GM23338 (cell line): ENCODE results near the gene SH3RF3. TPM values are rescaled to one million over a fixed set of nuclear protein-coding genes. Genes with fewer than 3 reads are reported as not detected.

ENCODE experiments used
- ATAC-seq: fragments of 200-7000 bp; cut with Tn5 transposase; 3 replicates; pipeline ENCODE4 v1.9.1; 2020
- DNase-seq: peaks from one replicate; pipeline ENCODE4 v3.0.0-alpha.2; 2015; ENCODE audit warnings: low spot score
- H2AFZ ChIP-seq: fragments of 200-600 bp; sonication (generic); 2 replicates; pipeline ENCODE4 v1.8.0; 2016; ENCODE audit warnings: antibody characterized with exemption, mild to moderate bottlenecking, moderate library complexity
- H3F3A ChIP-seq: fragments of 200-600 bp; sonication (generic); replicated peaks from 2 replicates; pipeline ENCODE4 v1.8.0; 2017; ENCODE audit warnings: antibody characterized with exemption, mixed run types, low read depth
- H3K27ac ChIP-seq: fragments of 200-600 bp; sonication (generic); 2 replicates; pipeline ENCODE4 v1.6.1; 2016; ENCODE audit warnings: low read depth
- H3K27me3 ChIP-seq: fragments of 200-600 bp; sonication (generic); 2 replicates; pipeline ENCODE4 v1.8.0; 2016; ENCODE audit warnings: mild to moderate bottlenecking, mixed run types, moderate library complexity; ENCODE audit not compliant: insufficient read depth
- H3K36me3 ChIP-seq: fragments of 200-600 bp; sonication (generic); 2 replicates; pipeline ENCODE4 v1.8.0; 2016; ENCODE audit warnings: mild to moderate bottlenecking; ENCODE audit not compliant: insufficient read depth
- H3K4me1 ChIP-seq: fragments of 200-600 bp; sonication (generic); 2 replicates; pipeline ENCODE4 v1.8.0; 2016; ENCODE audit warnings: mild to moderate bottlenecking, moderate library complexity; ENCODE audit not compliant: insufficient read depth
- H3K4me2 ChIP-seq: fragments of 200-600 bp; sonication (generic); 2 replicates; pipeline ENCODE4 v1.7.1; 2017; ENCODE audit warnings: mixed run types
- H3K4me3 ChIP-seq: fragments of 200-600 bp; sonication (generic); 2 replicates; pipeline ENCODE4 v1.6.1; 2016; ENCODE audit warnings: mixed run types
- H3K79me2 ChIP-seq: fragments of 200-600 bp; sonication (generic); replicated peaks from 2 replicates; pipeline ENCODE4 v1.8.0; 2017; ENCODE audit warnings: mild to moderate bottlenecking; ENCODE audit not compliant: insufficient read depth
- H3K9me2 ChIP-seq: fragments of 200-600 bp; sonication (generic); 2 replicates; pipeline ENCODE4 v1.8.0; 2017; ENCODE audit not compliant: insufficient read depth
- H4K20me1 ChIP-seq: fragments of 200-600 bp; sonication (generic); replicated peaks from 2 replicates; pipeline ENCODE4 v1.8.0; 2017; ENCODE audit warnings: mild to moderate bottlenecking; ENCODE audit not compliant: insufficient read depth
- H3K27ac Mint-ChIP-seq: 2 replicates; pipeline ENCODE4 v1.8.0; 2020; ENCODE audit warnings: inconsistent platforms, mild to moderate bottlenecking, moderate library complexity, mixed read lengths
- H3K27me3 Mint-ChIP-seq: 3 replicates; pipeline ENCODE4 v1.8.0; 2022; ENCODE audit warnings: low read depth, mild to moderate bottlenecking, moderate library complexity, mixed read lengths, inconsistent platforms; ENCODE audit not compliant: insufficient read depth, poor library complexity
- H3K36me3 Mint-ChIP-seq: 3 replicates; pipeline ENCODE4 v1.8.0; 2021; ENCODE audit warnings: low read depth, mild to moderate bottlenecking, inconsistent platforms, moderate library complexity, mixed read lengths
- H3K4me1 Mint-ChIP-seq: 3 replicates; pipeline ENCODE4 v1.8.0; 2020; ENCODE audit warnings: mild to moderate bottlenecking, inconsistent platforms, mixed read lengths
- H3K4me3 Mint-ChIP-seq: 3 replicates; pipeline ENCODE4 v1.8.0; 2021; ENCODE audit warnings: moderate library complexity, mild to moderate bottlenecking, inconsistent platforms, mixed read lengths
- H3K9me3 Mint-ChIP-seq: 3 replicates; pipeline ENCODE4 v1.8.0; 2020; ENCODE audit warnings: moderate library complexity, mild to moderate bottlenecking, inconsistent platforms, mixed read lengths
- CREB1 ChIP-seq: fragments of 250-450 bp; sonication (Bioruptor Pico); IDR thresholded peaks from 2 replicates; pipeline ENCODE4 v1.5.0; 2020; ENCODE audit warnings: low read depth, mild to moderate bottlenecking, moderate library complexity
- EZH2 ChIP-seq: fragments of 200-600 bp; sonication (generic); IDR thresholded peaks from one replicate; pipeline ENCODE4 v1.8.0; 2017; ENCODE audit warnings: antibody characterized with exemption, mild to moderate bottlenecking, low read depth; ENCODE audit not compliant: unreplicated experiment
- JUNB ChIP-seq: IDR thresholded peaks from one replicate; pipeline ENCODE4 v1.6.1; 2016; ENCODE audit warnings: antibody characterized with exemption; ENCODE audit not compliant: unreplicated experiment
- NANOG ChIP-seq: IDR thresholded peaks from 2 replicates; pipeline ENCODE4 v1.6.1; 2016; ENCODE audit warnings: antibody characterized with exemption, borderline replicate concordance
- POLR2AphosphoS5 ChIP-seq: IDR thresholded peaks from 2 replicates; pipeline ENCODE4 v1.6.1; 2016; ENCODE audit warnings: antibody characterized with exemption, low read depth
- STAT1 ChIP-seq: IDR thresholded peaks from one replicate; pipeline ENCODE4 v1.6.1; 2016; ENCODE audit warnings: antibody characterized with exemption; ENCODE audit not compliant: unreplicated experiment
- ZNF114 ChIP-seq: fragments of 250-450 bp; sonication (Bioruptor Pico); IDR thresholded peaks from 2 replicates; pipeline ENCODE4 v1.5.0; 2020; ENCODE audit warnings: mild to moderate bottlenecking, moderate library complexity
- polyA plus RNA-seq: library from polyadenylated mRNA; unstranded; fragments of >200 nt; fragmentation: Nextera tagmentation; extraction: Ambion mirVana; gene quantifications from 2 replicates; pipeline ENCODE4 v1.2.1, GENCODE V29; 2016
- total RNA-seq: library from RNA; depleted of rRNA; stranded (reverse); fragments of >200 nt; shearing (Covaris generic); gene quantifications from 2 replicates; pipeline ENCODE4 v1.2.3, GENCODE V29; 2014
- TF ChIP-seq, protein P1 (sequence below): IDR thresholded peaks from one replicate; pipeline ENCODE4 v1.6.1; 2018; ENCODE audit warnings: antibody characterized with exemption; ENCODE audit not compliant: unreplicated experiment
- TF ChIP-seq, protein P2 (sequence below), 2 experiments: fragments of 200-600 bp in 1 of 2; sonication (generic) in 1 of 2; conservative IDR thresholded peaks; 2 replicates each; pipeline versions ENCODE4 v1.5.1 to v1.6.1; 2016 to 2017; ENCODE audit warnings: antibody characterized with exemption in 2 of 2, low read depth in 2 of 2, mild to moderate bottlenecking in 2 of 2, moderate library complexity in 1 of 2
- TF ChIP-seq, protein P3 (sequence below): fragments of 250-450 bp; sonication (Bioruptor Pico); IDR thresholded peaks from 2 replicates; pipeline ENCODE4 v1.5.0; 2020; ENCODE audit warnings: mild to moderate bottlenecking, moderate library complexity

The SH3RF3 gene
- total and polyA plus RNA-seq, 2 experiments from 2014 or later: 0.11 to 0.63 TPM

DNA sequence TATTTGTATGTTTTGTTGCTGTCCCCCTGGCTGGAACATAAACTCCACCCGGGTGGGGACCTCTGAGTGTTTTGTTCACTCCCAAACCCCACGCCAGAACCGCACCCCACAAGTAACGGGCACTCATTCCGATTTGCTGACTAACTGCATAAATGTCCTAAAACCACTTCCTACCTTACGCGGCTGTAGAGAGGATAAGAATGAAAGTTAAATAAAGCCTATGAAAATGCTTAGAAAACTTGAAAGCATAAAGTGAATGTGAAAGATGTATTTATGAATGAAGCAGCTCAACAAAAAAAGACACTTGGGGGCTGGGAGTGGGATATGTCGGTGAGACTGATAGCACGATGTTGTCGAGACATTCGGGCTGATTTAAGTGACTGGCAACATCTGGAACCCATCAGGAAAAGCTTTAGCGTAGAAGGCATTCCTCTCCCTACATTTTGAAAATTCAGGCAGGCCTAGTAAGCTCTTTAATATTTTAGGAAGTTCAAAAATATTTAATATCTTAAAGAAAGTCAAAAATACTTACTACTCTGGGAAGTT is 206.7 kb downstream of the SH3RF3 start:
- peaks cover 13% of the 10 kb centered on the region for H3K27me3 Mint-ChIP-seq
- Histone ChIP-seq H3K4me3 (no peak overlapping the region), H3K4me1 (0 out of 2 replicates have a peak, but pooled peaks cover 4% of the 10 kb centered on the region), H3K27me3 (no peaks in the 10 kb centered on the region), H2AFZ (no peak overlapping the region), H3K36me3 (no peaks in the 10 kb centered on the region), H3K9me2 (no peaks in the 10 kb centered on the region), H3K27ac (no peak overlapping the region), H3K79me2 (no peaks in the 10 kb centered on the region), H3F3A (no peaks in the 10 kb centered on the region), H3K4me2 (no peak overlapping the region), H4K20me1 (no peaks in the 10 kb centered on the region)
- H3K4me3 Mint-ChIP-seq: no peak overlapping the region
- H3K9me3 Mint-ChIP-seq: peaks cover 13% of the 10 kb centered on the region; the same call in 2 of the 3 replicates
- no peak for TF ChIP-seq EZH2
- TF ChIP-seq POLR2AphosphoS5: no peak
- TF ChIP-seq JUNB: no peak
- TF ChIP-seq STAT1: no peak
- TF ChIP-seq ZNF114 (CRISPR knock-in tag): no peak
- TF ChIP-seq, protein P1, sequence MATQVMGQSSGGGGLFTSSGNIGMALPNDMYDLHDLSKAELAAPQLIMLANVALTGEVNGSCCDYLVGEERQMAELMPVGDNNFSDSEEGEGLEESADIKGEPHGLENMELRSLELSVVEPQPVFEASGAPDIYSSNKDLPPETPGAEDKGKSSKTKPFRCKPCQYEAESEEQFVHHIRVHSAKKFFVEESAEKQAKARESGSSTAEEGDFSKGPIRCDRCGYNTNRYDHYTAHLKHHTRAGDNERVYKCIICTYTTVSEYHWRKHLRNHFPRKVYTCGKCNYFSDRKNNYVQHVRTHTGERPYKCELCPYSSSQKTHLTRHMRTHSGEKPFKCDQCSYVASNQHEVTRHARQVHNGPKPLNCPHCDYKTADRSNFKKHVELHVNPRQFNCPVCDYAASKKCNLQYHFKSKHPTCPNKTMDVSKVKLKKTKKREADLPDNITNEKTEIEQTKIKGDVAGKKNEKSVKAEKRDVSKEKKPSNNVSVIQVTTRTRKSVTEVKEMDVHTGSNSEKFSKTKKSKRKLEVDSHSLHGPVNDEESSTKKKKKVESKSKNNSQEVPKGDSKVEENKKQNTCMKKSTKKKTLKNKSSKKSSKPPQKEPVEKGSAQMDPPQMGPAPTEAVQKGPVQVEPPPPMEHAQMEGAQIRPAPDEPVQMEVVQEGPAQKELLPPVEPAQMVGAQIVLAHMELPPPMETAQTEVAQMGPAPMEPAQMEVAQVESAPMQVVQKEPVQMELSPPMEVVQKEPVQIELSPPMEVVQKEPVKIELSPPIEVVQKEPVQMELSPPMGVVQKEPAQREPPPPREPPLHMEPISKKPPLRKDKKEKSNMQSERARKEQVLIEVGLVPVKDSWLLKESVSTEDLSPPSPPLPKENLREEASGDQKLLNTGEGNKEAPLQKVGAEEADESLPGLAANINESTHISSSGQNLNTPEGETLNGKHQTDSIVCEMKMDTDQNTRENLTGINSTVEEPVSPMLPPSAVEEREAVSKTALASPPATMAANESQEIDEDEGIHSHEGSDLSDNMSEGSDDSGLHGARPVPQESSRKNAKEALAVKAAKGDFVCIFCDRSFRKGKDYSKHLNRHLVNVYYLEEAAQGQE: no peak
- no peak for TF ChIP-seq CREB1
- TF ChIP-seq NANOG: no peak
- TF ChIP-seq, protein P2, sequence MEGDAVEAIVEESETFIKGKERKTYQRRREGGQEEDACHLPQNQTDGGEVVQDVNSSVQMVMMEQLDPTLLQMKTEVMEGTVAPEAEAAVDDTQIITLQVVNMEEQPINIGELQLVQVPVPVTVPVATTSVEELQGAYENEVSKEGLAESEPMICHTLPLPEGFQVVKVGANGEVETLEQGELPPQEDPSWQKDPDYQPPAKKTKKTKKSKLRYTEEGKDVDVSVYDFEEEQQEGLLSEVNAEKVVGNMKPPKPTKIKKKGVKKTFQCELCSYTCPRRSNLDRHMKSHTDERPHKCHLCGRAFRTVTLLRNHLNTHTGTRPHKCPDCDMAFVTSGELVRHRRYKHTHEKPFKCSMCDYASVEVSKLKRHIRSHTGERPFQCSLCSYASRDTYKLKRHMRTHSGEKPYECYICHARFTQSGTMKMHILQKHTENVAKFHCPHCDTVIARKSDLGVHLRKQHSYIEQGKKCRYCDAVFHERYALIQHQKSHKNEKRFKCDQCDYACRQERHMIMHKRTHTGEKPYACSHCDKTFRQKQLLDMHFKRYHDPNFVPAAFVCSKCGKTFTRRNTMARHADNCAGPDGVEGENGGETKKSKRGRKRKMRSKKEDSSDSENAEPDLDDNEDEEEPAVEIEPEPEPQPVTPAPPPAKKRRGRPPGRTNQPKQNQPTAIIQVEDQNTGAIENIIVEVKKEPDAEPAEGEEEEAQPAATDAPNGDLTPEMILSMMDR (conservative IDR thresholded peaks at IDR 0.05; ENCODE audit: low read depth in 2 of 2): no peak
- ATAC-seq (no peak), DNase-seq (no peak)
- H3K36me3 Mint-ChIP-seq: peaks cover 2% of the 10 kb centered on the region; the same call in 1 of the 3 replicates
- no peak overlapping the region for H3K27ac Mint-ChIP-seq
- peaks cover 25% of the 10 kb centered on the region for H3K4me1 Mint-ChIP-seq

DNA sequence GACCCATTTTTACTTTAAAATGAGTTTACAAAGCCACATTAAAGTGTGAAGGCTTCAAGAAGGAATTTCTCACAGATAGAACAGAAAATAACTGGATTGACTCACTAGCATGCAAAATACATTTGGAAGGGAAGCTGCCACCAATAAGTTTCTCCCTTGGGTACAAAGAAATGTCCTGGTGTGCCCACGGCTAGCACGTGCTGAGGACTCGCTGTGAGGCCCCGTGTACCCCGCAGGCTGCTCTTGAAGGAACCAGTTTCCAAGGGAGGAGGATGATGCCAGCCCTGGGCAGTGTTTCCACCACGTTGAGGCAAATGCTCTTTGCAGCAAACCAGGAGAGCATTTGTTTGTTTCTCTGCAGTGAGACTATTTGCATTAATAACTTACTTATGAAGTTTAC is 207.3 kb downstream of the SH3RF3 start:
- Histone ChIP-seq H3K4me2 (no peak overlapping the region), H3K4me3 (no peak overlapping the region), H3K9me2 (no peaks in the 10 kb centered on the region), H3K79me2 (no peaks in the 10 kb centered on the region), H3K36me3 (no peaks in the 10 kb centered on the region), H3K4me1 (0 out of 2 replicates have a peak, but pooled peaks cover 2% of the 10 kb centered on the region), H4K20me1 (no peaks in the 10 kb centered on the region), H3K27ac (no peak overlapping the region), H3K27me3 (no peaks in the 10 kb centered on the region), H2AFZ (no peak overlapping the region), H3F3A (no peaks in the 10 kb centered on the region)
- peaks cover 13% of the 10 kb centered on the region; the same call in 2 of the 3 replicates for H3K9me3 Mint-ChIP-seq
- peaks cover 21% of the 10 kb centered on the region for H3K4me1 Mint-ChIP-seq
- no peak overlapping the region for H3K4me3 Mint-ChIP-seq
- no peak overlapping the region for H3K27ac Mint-ChIP-seq
- TF ChIP-seq, protein P3, sequence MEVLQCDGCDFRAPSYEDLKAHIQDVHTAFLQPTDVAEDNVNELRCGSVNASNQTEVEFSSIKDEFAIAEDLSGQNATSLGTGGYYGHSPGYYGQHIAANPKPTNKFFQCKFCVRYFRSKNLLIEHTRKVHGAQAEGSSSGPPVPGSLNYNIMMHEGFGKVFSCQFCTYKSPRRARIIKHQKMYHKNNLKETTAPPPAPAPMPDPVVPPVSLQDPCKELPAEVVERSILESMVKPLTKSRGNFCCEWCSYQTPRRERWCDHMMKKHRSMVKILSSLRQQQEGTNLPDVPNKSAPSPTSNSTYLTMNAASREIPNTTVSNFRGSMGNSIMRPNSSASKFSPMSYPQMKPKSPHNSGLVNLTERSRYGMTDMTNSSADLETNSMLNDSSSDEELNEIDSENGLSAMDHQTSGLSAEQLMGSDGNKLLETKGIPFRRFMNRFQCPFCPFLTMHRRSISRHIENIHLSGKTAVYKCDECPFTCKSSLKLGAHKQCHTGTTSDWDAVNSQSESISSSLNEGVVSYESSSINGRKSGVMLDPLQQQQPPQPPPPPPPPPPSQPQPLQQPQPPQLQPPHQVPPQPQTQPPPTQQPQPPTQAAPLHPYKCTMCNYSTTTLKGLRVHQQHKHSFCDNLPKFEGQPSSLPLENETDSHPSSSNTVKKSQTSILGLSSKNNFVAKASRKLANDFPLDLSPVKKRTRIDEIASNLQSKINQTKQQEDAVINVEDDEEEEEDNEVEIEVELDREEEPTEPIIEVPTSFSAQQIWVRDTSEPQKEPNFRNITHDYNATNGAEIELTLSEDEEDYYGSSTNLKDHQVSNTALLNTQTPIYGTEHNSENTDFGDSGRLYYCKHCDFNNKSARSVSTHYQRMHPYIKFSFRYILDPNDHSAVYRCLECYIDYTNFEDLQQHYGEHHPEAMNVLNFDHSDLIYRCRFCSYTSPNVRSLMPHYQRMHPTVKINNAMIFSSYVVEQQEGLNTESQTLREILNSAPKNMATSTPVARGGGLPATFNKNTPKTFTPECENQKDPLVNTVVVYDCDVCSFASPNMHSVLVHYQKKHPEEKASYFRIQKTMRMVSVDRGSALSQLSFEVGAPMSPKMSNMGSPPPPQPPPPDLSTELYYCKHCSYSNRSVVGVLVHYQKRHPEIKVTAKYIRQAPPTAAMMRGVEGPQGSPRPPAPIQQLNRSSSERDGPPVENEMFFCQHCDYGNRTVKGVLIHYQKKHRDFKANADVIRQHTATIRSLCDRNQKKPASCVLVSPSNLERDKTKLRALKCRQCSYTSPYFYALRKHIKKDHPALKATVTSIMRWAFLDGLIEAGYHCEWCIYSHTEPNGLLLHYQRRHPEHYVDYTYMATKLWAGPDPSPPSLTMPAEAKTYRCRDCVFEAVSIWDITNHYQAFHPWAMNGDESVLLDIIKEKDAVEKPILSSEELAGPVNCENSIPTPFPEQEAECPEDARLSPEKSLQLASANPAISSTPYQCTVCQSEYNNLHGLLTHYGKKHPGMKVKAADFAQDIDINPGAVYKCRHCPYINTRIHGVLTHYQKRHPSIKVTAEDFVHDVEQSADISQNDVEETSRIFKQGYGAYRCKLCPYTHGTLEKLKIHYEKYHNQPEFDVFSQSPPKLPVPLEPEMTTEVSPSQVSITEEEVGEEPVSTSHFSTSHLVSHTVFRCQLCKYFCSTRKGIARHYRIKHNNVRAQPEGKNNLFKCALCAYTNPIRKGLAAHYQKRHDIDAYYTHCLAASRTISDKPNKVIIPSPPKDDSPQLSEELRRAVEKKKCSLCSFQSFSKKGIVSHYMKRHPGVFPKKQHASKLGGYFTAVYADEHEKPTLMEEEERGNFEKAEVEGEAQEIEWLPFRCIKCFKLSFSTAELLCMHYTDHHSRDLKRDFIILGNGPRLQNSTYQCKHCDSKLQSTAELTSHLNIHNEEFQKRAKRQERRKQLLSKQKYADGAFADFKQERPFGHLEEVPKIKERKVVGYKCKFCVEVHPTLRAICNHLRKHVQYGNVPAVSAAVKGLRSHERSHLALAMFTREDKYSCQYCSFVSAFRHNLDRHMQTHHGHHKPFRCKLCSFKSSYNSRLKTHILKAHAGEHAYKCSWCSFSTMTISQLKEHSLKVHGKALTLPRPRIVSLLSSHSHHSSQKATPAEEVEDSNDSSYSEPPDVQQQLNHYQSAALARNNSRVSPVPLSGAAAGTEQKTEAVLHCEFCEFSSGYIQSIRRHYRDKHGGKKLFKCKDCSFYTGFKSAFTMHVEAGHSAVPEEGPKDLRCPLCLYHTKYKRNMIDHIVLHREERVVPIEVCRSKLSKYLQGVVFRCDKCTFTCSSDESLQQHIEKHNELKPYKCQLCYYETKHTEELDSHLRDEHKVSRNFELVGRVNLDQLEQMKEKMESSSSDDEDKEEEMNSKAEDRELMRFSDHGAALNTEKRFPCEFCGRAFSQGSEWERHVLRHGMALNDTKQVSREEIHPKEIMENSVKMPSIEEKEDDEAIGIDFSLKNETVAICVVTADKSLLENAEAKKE (CRISPR knock-in tag): no peak
- no peak for ATAC-seq
- no peak for DNase-seq
- H3K36me3 Mint-ChIP-seq: peaks cover 2% of the 10 kb centered on the region; the same call in 1 of the 3 replicates
- peaks cover 11% of the 10 kb centered on the region for H3K27me3 Mint-ChIP-seq
